PC-9 (cell line): ENCODE data around the gene ROM1. TPM values are rescaled to one million over a fixed set of nuclear protein-coding genes. Genes with fewer than 3 reads are reported as not detected.

Source experiments
- BruUV-seq: library from RNA; stranded (reverse); fragments of 400-500 nt; replicated peaks from 2 replicates; lab custom pipeline; 2021; lab: Mats Ljungman, UMichigan
- CTCF ChIA-PET: fragments of 300-600 bp; sonication (Branson Sonifier 250); formaldehyde crosslinking; loops from one replicate; lab custom pipeline; 2022; ENCODE audit warnings: antibody characterized with exemption; lab: Charles Lee
- POLR2A ChIA-PET: fragments of 300-600 bp; sonication (Branson Sonifier 250); formaldehyde crosslinking; loops from one replicate; lab custom pipeline; 2022; ENCODE audit warnings: antibody characterized with exemption; ENCODE audit not compliant: unreplicated experiment; lab: Charles Lee
- DNase-seq, 2 experiments: peaks; one replicate each; pipeline versions ENCODE4 v3.0.0 to v3.0.0-alpha.2; 2015 to 2022; ENCODE audit warnings: mixed read lengths in 1 of 2
- H2AFZ ChIP-seq: fragments of 200-600 bp; sonication (generic); 2 replicates; pipeline ENCODE4 v1.8.1; 2017; ENCODE audit warnings: antibody characterized with exemption
- H3F3A ChIP-seq: fragments of 200-600 bp; sonication (generic); 2 replicates; pipeline ENCODE4 v1.8.1; 2017; ENCODE audit warnings: antibody characterized with exemption, mild to moderate bottlenecking, low read depth; ENCODE audit not compliant: insufficient read depth
- H3K27ac ChIP-seq: fragments of 200-600 bp; sonication (generic); 2 replicates; pipeline ENCODE4 v1.6.1; 2016; ENCODE audit warnings: mixed run types
- H3K27me3 ChIP-seq: fragments of 200-600 bp; sonication (generic); 2 replicates; pipeline ENCODE4 v1.6.1; 2016; ENCODE audit warnings: low read depth, mixed run types; ENCODE audit not compliant: insufficient read depth
- H3K36me3 ChIP-seq: fragments of 200-600 bp; sonication (generic); 2 replicates; pipeline ENCODE4 v1.6.1; 2016; ENCODE audit warnings: low read depth, mixed run types
- H3K4me1 ChIP-seq: fragments of 200-600 bp; sonication (generic); replicated peaks from 2 replicates; pipeline ENCODE4 v1.6.1; 2016; ENCODE audit warnings: mixed run types; ENCODE audit not compliant: insufficient read depth
- H3K4me2 ChIP-seq: fragments of 200-600 bp; sonication (generic); 2 replicates; pipeline ENCODE4 v1.6.1; 2017; ENCODE audit warnings: mixed run types
- H3K4me3 ChIP-seq: fragments of 200-600 bp; sonication (generic); 2 replicates; pipeline ENCODE4 v1.6.1; 2016; ENCODE audit warnings: mixed run types
- H3K79me2 ChIP-seq: fragments of 200-600 bp; sonication (generic); 2 replicates; pipeline ENCODE4 v1.6.1; 2017; ENCODE audit warnings: low read depth, mixed run types
- H3K9me2 ChIP-seq: fragments of 200-600 bp; sonication (generic); 2 replicates; pipeline ENCODE4 v1.8.1; 2017; ENCODE audit warnings: mild to moderate bottlenecking; ENCODE audit not compliant: insufficient read depth
- H3K9me3 ChIP-seq: fragments of 200-600 bp; sonication (generic); 2 replicates; pipeline ENCODE4 v1.8.1; 2016; ENCODE audit warnings: low read depth; ENCODE audit not compliant: insufficient read depth
- H4K20me1 ChIP-seq: fragments of 200-600 bp; sonication (generic); 2 replicates; pipeline ENCODE4 v1.8.1; 2017; ENCODE audit not compliant: insufficient read depth
- CTCF ChIP-seq: fragments of 200-600 bp; sonication (generic); conservative IDR thresholded peaks from 2 replicates; pipeline ENCODE4 v1.6.1; 2017; ENCODE audit warnings: mixed run types, antibody characterized with exemption, mild to moderate bottlenecking, moderate library complexity
- EZH2 ChIP-seq: fragments of 200-600 bp; sonication (generic); IDR thresholded peaks from 2 replicates; pipeline ENCODE4 v1.8.0; 2017; ENCODE audit warnings: antibody characterized with exemption, low read depth
- intact Hi-C: fragments of 100-400 bp; cut with micrococcal nuclease; formaldehyde crosslinking; loops from one replicate; pipeline ENCODE4 v1.10.0; 2022; ENCODE audit not compliant: unreplicated experiment
- total RNA-seq: library from RNA; stranded (reverse); gene quantifications from 2 replicates; pipeline ENCODE4 v1.2.3, GENCODE V29; 2021

Gene ROM1
- total RNA-seq, 1 experiment from 2014 or later = 6.2 TPM

- BruUV-seq = no TSS peak
- CTCF ChIA-PET = interaction anchor here (0.9 kb wide), 1 partner anchor 8 kb away, joined by 3 read pairs; no protein-coding TSS in a partner anchor
- H3K4me2 ChIP-seq = no peak overlapping the region
- intact Hi-C loops = no loop called here
- DNase-seq = no peak
- no peaks in the 10 kb centered on the region for H4K20me1 ChIP-seq
- peaks cover 42% of the 10 kb centered on the region for H3F3A ChIP-seq
- H3K9me3 ChIP-seq = no peaks in the 10 kb centered on the region
- POLR2A ChIA-PET = no interaction called here
- no peaks in the 10 kb centered on the region for H3K27me3 ChIP-seq
- H3K4me1 ChIP-seq = peaks cover 14% of the 10 kb centered on the region
- H3K27ac ChIP-seq = no peak overlapping the region
- no peak overlapping the region for H3K4me3 ChIP-seq
- TF ChIP-seq EZH2 (no peak), CTCF (no peak)
- H3K9me2 ChIP-seq = no peaks in the 10 kb centered on the region
- no peak overlapping the region for H2AFZ ChIP-seq
- 0 out of 2 replicates have a peak, but pooled peaks cover 2% of the 10 kb centered on the region for H3K36me3 ChIP-seq
- peaks cover 26% of the 10 kb centered on the region for H3K79me2 ChIP-seq
Measured at GRCh38 chr11:62603776-62604299, 9.2 kb upstream of the ROM1 start.

- Histone ChIP-seq H3K36me3 (0 out of 2 replicates have a peak, but pooled peaks cover 2% of the 10 kb centered on the region), H3K79me2 (peaks cover 19% of the 10 kb centered on the region), H3K27ac (no peak overlapping the region), H3K4me2 (no peak overlapping the region), H2AFZ (no peak overlapping the region), H3K9me2 (no peaks in the 10 kb centered on the region), H3K9me3 (no peaks in the 10 kb centered on the region), H3K4me1 (peaks cover 8% of the 10 kb centered on the region), H3F3A (peaks cover 37% of the 10 kb centered on the region), H3K4me3 (no peak overlapping the region), H3K27me3 (no peaks in the 10 kb centered on the region), H4K20me1 (no peaks in the 10 kb centered on the region)
- intact Hi-C loops = no loop called here
- no TSS peak for BruUV-seq
- TF ChIP-seq CTCF (no peak), EZH2 (no peak)
- ChIA-PET CTCF (no interaction called here), POLR2A (interaction anchor here (0.7 kb wide), 1 partner anchor 8 kb away, joined by 3 read pairs; no protein-coding TSS in a partner anchor)
- no peak for DNase-seq
Measured at GRCh38 chr11:62604460-62605120, 8.5 kb upstream of the ROM1 start.

DNA sequence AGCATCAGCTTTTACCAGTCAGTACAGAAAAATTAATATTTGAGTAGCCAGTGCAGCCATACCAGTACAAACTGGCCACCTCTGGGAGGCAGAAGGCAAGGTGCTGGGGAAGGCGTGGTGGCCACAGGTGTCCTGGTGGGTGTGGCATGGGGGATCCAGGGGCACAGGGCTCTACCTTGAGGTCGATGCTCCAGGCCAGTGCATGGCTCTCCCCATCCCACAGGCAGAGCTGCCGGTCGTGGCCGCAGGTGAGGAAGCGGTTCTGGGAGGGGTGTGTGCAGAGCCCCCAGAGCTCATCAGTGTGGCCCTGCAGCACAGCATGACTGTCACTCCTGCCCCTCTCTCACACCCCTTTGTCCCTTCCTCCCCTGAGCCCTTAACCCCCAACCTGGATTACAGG, 7.6 kb upstream of the ROM1 start:
- Histone ChIP-seq H3K27ac (no peak overlapping the region), H3K4me3 (no peak overlapping the region), H3K4me2 (no peak overlapping the region), H3K9me3 (no peaks in the 10 kb centered on the region), H3K4me1 (peaks cover 2% of the 10 kb centered on the region), H3K9me2 (no peaks in the 10 kb centered on the region), H4K20me1 (no peaks in the 10 kb centered on the region), H3K27me3 (no peaks in the 10 kb centered on the region), H2AFZ (no peak overlapping the region), H3K79me2 (peaks cover 17% of the 10 kb centered on the region), H3F3A (peaks cover 36% of the 10 kb centered on the region), H3K36me3 (peaks cover 9% of the 10 kb centered on the region; the same call in 1 of the 2 replicates)
- intact Hi-C loops = no loop called here
- ChIA-PET POLR2A (interaction anchor here (0.7 kb wide), 1 partner anchor 9 kb away, joined by 3 read pairs; no protein-coding TSS in a partner anchor), CTCF (no interaction called here)
- no peak for TF ChIP-seq CTCF
- TF ChIP-seq EZH2 = no peak
- BruUV-seq = no TSS peak
- no peak for DNase-seq
